Measurements from ENCODE around the gene ENOPH1. TPM values are rescaled to one million over a fixed set of nuclear protein-coding genes. Genes with fewer than 3 reads are reported as not detected.

ENOPH1 gene
- polyA plus RNA-seq, 1 donor (not counting 4 experiments of a cell fraction or from before 2014, with no cell fraction given): 29.4 TPM

- Histone ChIP-seq H4K20me1 (ENCODE audit: control insufficient read depth, extremely low read depth, insufficient read depth, low read length) (no peaks in the 10 kb centered on the region), H3K27me3 (ENCODE audit: control insufficient read depth, extremely low read depth, insufficient read depth, low read length) (no peaks in the 10 kb centered on the region), H3K27ac (ENCODE audit: control insufficient read depth, insufficient read depth, low read length) (no peak overlapping the region), H3K9me3 (ENCODE audit: control insufficient read depth, low read depth, low read length) (no peaks in the 10 kb centered on the region), H3K4me3 (ENCODE audit: control insufficient read depth in 2 of 3, extremely low read depth in 1 of 3, insufficient read depth in 2 of 3, low read depth in 1 of 3, low read length in 3 of 3) (no peak overlapping the region), H3K9me1 (ENCODE audit: control insufficient read depth, extremely low read depth, insufficient read depth, low read length) (no peaks in the 10 kb centered on the region), H3K4me1 (ENCODE audit: control insufficient read depth, extremely low read depth, insufficient read depth, low read length) (peaks cover 11% of the 10 kb centered on the region), H3K36me3 (ENCODE audit: control insufficient read depth in 2 of 2, extremely low read depth in 1 of 2, insufficient read depth in 2 of 2, low read length in 2 of 2) (peaks cover 0 to 5% of the 10 kb centered on the region in 2 experiments), H3K79me2 (ENCODE audit: control insufficient read depth, insufficient read depth, low read length) (no peaks in the 10 kb centered on the region), H3K9ac (ENCODE audit: control insufficient read depth, extremely low read depth, insufficient read depth, low read length) (no peak overlapping the region), H3K4me2 (ENCODE audit: control insufficient read depth, extremely low read depth, insufficient read depth, low read depth, low read length) (no peak overlapping the region), H2AFZ (ENCODE audit: control insufficient read depth, low read length) (no peak overlapping the region)
- DNase-seq (ENCODE audit: low read depth, low spot score) (no peak), FAIRE-seq (no peak)
- TF ChIP-seq EZH2 (IDR thresholded peaks at IDR 0.05; ENCODE audit: low read length) (no peak), CTCF (optimal IDR thresholded peaks at IDR 0.05 in 1 of 3, IDR thresholded peaks at IDR 0.05 in 1 of 3, conservative IDR thresholded peaks at IDR 0.05 in 1 of 3; ENCODE audit: extremely low read depth in 1 of 3, insufficient read depth in 2 of 3, low read length in 3 of 3) (no peak)
- dilution Hi-C loops (cut with MboI; ENCODE audit: extremely low pct_ligation_motif_present, low sequenced_read_pairs): no loop called here
These were observed 54.8 kb downstream of the ENOPH1 start for GRCh38 chr4:82484996-82485783.

GRCh38 chr4:82489076-82489475 lies 58.7 kb downstream of the ENOPH1 start:
- Histone ChIP-seq H3K9ac (ENCODE audit: control insufficient read depth, extremely low read depth, insufficient read depth, low read length) (no peak overlapping the region), H3K79me2 (ENCODE audit: control insufficient read depth, insufficient read depth, low read length) (no peaks in the 10 kb centered on the region), H3K27me3 (ENCODE audit: control insufficient read depth, extremely low read depth, insufficient read depth, low read length) (no peaks in the 10 kb centered on the region), H3K4me1 (ENCODE audit: control insufficient read depth, extremely low read depth, insufficient read depth, low read length) (peaks cover 11% of the 10 kb centered on the region), H3K36me3 (ENCODE audit: control insufficient read depth in 2 of 2, extremely low read depth in 1 of 2, insufficient read depth in 2 of 2, low read length in 2 of 2) (no peaks in the 10 kb centered on the region), H3K4me2 (ENCODE audit: control insufficient read depth, extremely low read depth, insufficient read depth, low read depth, low read length) (no peak overlapping the region), H3K27ac (ENCODE audit: control insufficient read depth, insufficient read depth, low read length) (no peak overlapping the region), H4K20me1 (ENCODE audit: control insufficient read depth, extremely low read depth, insufficient read depth, low read length) (no peaks in the 10 kb centered on the region), H2AFZ (ENCODE audit: control insufficient read depth, low read length) (no peak overlapping the region), H3K9me3 (ENCODE audit: control insufficient read depth, low read depth, low read length) (no peaks in the 10 kb centered on the region), H3K4me3 (ENCODE audit: control insufficient read depth in 2 of 3, extremely low read depth in 1 of 3, insufficient read depth in 2 of 3, low read depth in 1 of 3, low read length in 3 of 3) (no peak overlapping the region), H3K9me1 (ENCODE audit: control insufficient read depth, extremely low read depth, insufficient read depth, low read length) (no peaks in the 10 kb centered on the region)
- DNase-seq (ENCODE audit: low read depth, low spot score): no peak
- dilution Hi-C loops (cut with MboI; ENCODE audit: extremely low pct_ligation_motif_present, low sequenced_read_pairs): no loop called here
- FAIRE-seq: no peak
- TF ChIP-seq EZH2 (IDR thresholded peaks at IDR 0.05; ENCODE audit: low read length) (no peak), CTCF (optimal IDR thresholded peaks at IDR 0.05 in 1 of 3, IDR thresholded peaks at IDR 0.05 in 1 of 3, conservative IDR thresholded peaks at IDR 0.05 in 1 of 3; ENCODE audit: extremely low read depth in 1 of 3, insufficient read depth in 2 of 3, low read length in 3 of 3) (no peak)
